ENCODE measurements around the gene PADI2. TPM values are rescaled to one million over a fixed set of nuclear protein-coding genes. Genes with fewer than 3 reads are reported as not detected.

Gene PADI2
- total RNA-seq, 2 experiments from 2014 or later = not detected

GRCh38 chr1:17053685-17054410, 65.4 kb downstream of the PADI2 start, which contains the start of gene SDHB:
TSS of gene SDHB (minus strand) at chr1:17054032. CDS start at chr1:17054019, 13 bp downstream.
- peaks cover 5% of the 10 kb centered on the region for H3K27me3 Mint-ChIP-seq (ENCODE audit: low read depth)
- peak within 1 kb of the TSS; percentile 91 for H3K27ac Mint-ChIP-seq
- CTCF ChIA-PET = interaction anchor here (0.6 kb wide), 2 partner anchors 151 to 433 kb away, joined by 3 to 4 read pairs; no protein-coding TSS in a partner anchor
- H3K4me1 Mint-ChIP-seq (ENCODE audit: low read depth) = peaks cover 22% of the 10 kb centered on the region
- H3K9me3 Mint-ChIP-seq = no peaks in the 10 kb centered on the region
- H3K36me3 Mint-ChIP-seq (ENCODE audit: low read depth) = peaks cover 8% of the 10 kb centered on the region
- intact Hi-C loops (cut with micrococcal nuclease) = loop anchor here (1.0 to 10.0 kb wide), 4 partner anchors 42 to 1529 kb away; partner anchors contain the start of genes CASP9 and DNAJC16
- DNase-seq = peak; percentile 100
- H3K4me3 Mint-ChIP-seq = peak within 1 kb of the TSS; percentile 98

GRCh38 chr1:17053086-17053684, 66.1 kb downstream of the PADI2 start:
- no peak for DNase-seq
- intact Hi-C loops (cut with micrococcal nuclease) = loop anchor here (5.0 to 10.0 kb wide), 2 partner anchors 141 to 1528 kb away; partner anchors contain the start of genes CASP9 and DNAJC16
- Mint-ChIP-seq H3K36me3 (ENCODE audit: low read depth) (peaks cover 8% of the 10 kb centered on the region), H3K4me1 (ENCODE audit: low read depth) (peaks cover 22% of the 10 kb centered on the region), H3K9me3 (no peaks in the 10 kb centered on the region), H3K4me3 (peak overlapping the region; percentile 98), H3K27ac (peak overlapping the region; percentile 91), H3K27me3 (ENCODE audit: low read depth) (peaks cover 3% of the 10 kb centered on the region)
- CTCF ChIA-PET = interaction anchor here (0.6 kb wide), 1 partner anchor 150 kb away, joined by 3 read pairs; no protein-coding TSS in a partner anchor

GRCh38 chr1:17052641-17053040, 66.6 kb downstream of the PADI2 start:
- intact Hi-C loops (cut with micrococcal nuclease) = loop anchor here (5.0 to 10.0 kb wide), 2 partner anchors 140 to 1528 kb away; partner anchors contain the start of genes CASP9 and DNAJC16
- Mint-ChIP-seq H3K9me3 (no peaks in the 10 kb centered on the region), H3K4me1 (ENCODE audit: low read depth) (peaks cover 26% of the 10 kb centered on the region), H3K36me3 (ENCODE audit: low read depth) (peaks cover 8% of the 10 kb centered on the region), H3K4me3 (peak overlapping the region; percentile 98), H3K27me3 (ENCODE audit: low read depth) (no peaks in the 10 kb centered on the region), H3K27ac (peak overlapping the region; percentile 18)
- CTCF ChIA-PET = no interaction called here
- no peak for DNase-seq

GRCh38 chr1:17052038-17052437, 67.2 kb downstream of the PADI2 start:
- CTCF ChIA-PET = interaction anchor here (1.0 kb wide), 1 partner anchor 90 kb away, joined by 4 read pairs; no protein-coding TSS in a partner anchor

GRCh38 chr1:17047924-17048323, 71.3 kb downstream of the PADI2 start:
- H3K4me1 Mint-ChIP-seq (ENCODE audit: low read depth) = peaks cover 32% of the 10 kb centered on the region
- intact Hi-C loops (cut with micrococcal nuclease) = no loop called here
- H3K27ac Mint-ChIP-seq = no peak overlapping the region
- H3K4me3 Mint-ChIP-seq = no peak overlapping the region
- CTCF ChIA-PET = interaction anchor here (0.7 to 1.0 kb wide), 2 partner anchors 9 to 394 kb away, joined by 3 to 4 read pairs; no protein-coding TSS in a partner anchor
- peaks cover 20% of the 10 kb centered on the region for H3K36me3 Mint-ChIP-seq (ENCODE audit: low read depth)
- H3K27me3 Mint-ChIP-seq (ENCODE audit: low read depth) = no peaks in the 10 kb centered on the region
- DNase-seq = no peak
- no peaks in the 10 kb centered on the region for H3K9me3 Mint-ChIP-seq

More at GRCh38 chr1:17052038-17052437, 67.2 kb downstream of the PADI2 start:
- H3K4me1 Mint-ChIP-seq (ENCODE audit: low read depth) = peaks cover 26% of the 10 kb centered on the region
- no peaks in the 10 kb centered on the region for H3K9me3 Mint-ChIP-seq
- intact Hi-C loops (cut with micrococcal nuclease) = loop anchor here (5.0 to 10.0 kb wide), 2 partner anchors 140 to 1527 kb away; partner anchors contain the start of genes CASP9 and DNAJC16
- no peak for DNase-seq
- H3K4me3 Mint-ChIP-seq = peak overlapping the region; percentile 98
- no peaks in the 10 kb centered on the region for H3K27me3 Mint-ChIP-seq (ENCODE audit: low read depth)
- H3K27ac Mint-ChIP-seq = peak overlapping the region; percentile 18
- peaks cover 8% of the 10 kb centered on the region for H3K36me3 Mint-ChIP-seq (ENCODE audit: low read depth)

GRCh38 chr1:17046334-17046657, 73.0 kb downstream of the PADI2 start:
- DNase-seq = no peak
- peaks cover 19% of the 10 kb centered on the region for H3K36me3 Mint-ChIP-seq (ENCODE audit: low read depth)
- H3K9me3 Mint-ChIP-seq = no peaks in the 10 kb centered on the region
- no peaks in the 10 kb centered on the region for H3K27me3 Mint-ChIP-seq (ENCODE audit: low read depth)
- peaks cover 21% of the 10 kb centered on the region for H3K4me1 Mint-ChIP-seq (ENCODE audit: low read depth)
- no peak overlapping the region for H3K27ac Mint-ChIP-seq
- CTCF ChIA-PET = interaction anchor here (0.6 to 2.7 kb wide), 13 partner anchors 18 to 1862 kb away, joined by 3 to 15 read pairs (median 5); no protein-coding TSS in a partner anchor
- H3K4me3 Mint-ChIP-seq = no peak overlapping the region
- intact Hi-C loops (cut with micrococcal nuclease) = loop anchor here (1.0 kb wide), 1 partner anchor 95 kb away; no protein-coding TSS in a partner anchor

GRCh38 chr1:17045634-17046333, 73.5 kb downstream of the PADI2 start:
- Mint-ChIP-seq H3K4me3 (no peak overlapping the region), H3K27me3 (ENCODE audit: low read depth) (no peaks in the 10 kb centered on the region), H3K27ac (no peak overlapping the region), H3K9me3 (no peaks in the 10 kb centered on the region), H3K36me3 (ENCODE audit: low read depth) (peaks cover 20% of the 10 kb centered on the region), H3K4me1 (ENCODE audit: low read depth) (peaks cover 16% of the 10 kb centered on the region)
- no peak for DNase-seq
- CTCF ChIA-PET = interaction anchor here (0.6 to 2.7 kb wide), 13 partner anchors 13 to 1863 kb away, joined by 3 to 15 read pairs (median 5); no protein-coding TSS in a partner anchor
- intact Hi-C loops (cut with micrococcal nuclease) = loop anchor here (1.0 kb wide), 1 partner anchor 94 kb away; no protein-coding TSS in a partner anchor

GRCh38 chr1:17045150-17045549, 74.1 kb downstream of the PADI2 start:
- no peaks in the 10 kb centered on the region for H3K9me3 Mint-ChIP-seq
- CTCF ChIA-PET = interaction anchor here (0.9 to 2.7 kb wide), 3 partner anchors 26 to 94 kb away, joined by 4 to 15 read pairs (median 9); no protein-coding TSS in a partner anchor
- H3K4me3 Mint-ChIP-seq = no peak overlapping the region
- H3K4me1 Mint-ChIP-seq (ENCODE audit: low read depth) = peaks cover 13% of the 10 kb centered on the region
- H3K27me3 Mint-ChIP-seq (ENCODE audit: low read depth) = no peaks in the 10 kb centered on the region
- H3K36me3 Mint-ChIP-seq (ENCODE audit: low read depth) = peaks cover 17% of the 10 kb centered on the region
- intact Hi-C loops (cut with micrococcal nuclease) = no loop called here
- no peak for DNase-seq
- H3K27ac Mint-ChIP-seq = no peak overlapping the region

- H3K9me3 Mint-ChIP-seq = no peaks in the 10 kb centered on the region
- H3K36me3 Mint-ChIP-seq (ENCODE audit: low read depth) = peaks cover 19% of the 10 kb centered on the region
- H3K4me1 Mint-ChIP-seq (ENCODE audit: low read depth) = peaks cover 13% of the 10 kb centered on the region
- no peak for DNase-seq
- H3K27ac Mint-ChIP-seq = no peak overlapping the region
- intact Hi-C loops (cut with micrococcal nuclease) = no loop called here
- no peaks in the 10 kb centered on the region for H3K27me3 Mint-ChIP-seq (ENCODE audit: low read depth)
- CTCF ChIA-PET = interaction anchor here (0.7 kb wide), 1 partner anchor 84 kb away, joined by 3 read pairs; no protein-coding TSS in a partner anchor
- no peak overlapping the region for H3K4me3 Mint-ChIP-seq
Observed at GRCh38 chr1:17043676-17044075, 75.6 kb downstream of the PADI2 start.

GRCh38 chr1:17040135-17040534, 79.1 kb downstream of the PADI2 start:
- CTCF ChIA-PET = no interaction called here
- H3K27me3 Mint-ChIP-seq (ENCODE audit: low read depth) = no peaks in the 10 kb centered on the region
- H3K9me3 Mint-ChIP-seq = no peaks in the 10 kb centered on the region
- H3K4me1 Mint-ChIP-seq (ENCODE audit: low read depth) = peaks cover 4% of the 10 kb centered on the region
- H3K4me3 Mint-ChIP-seq = no peak overlapping the region
- intact Hi-C loops (cut with micrococcal nuclease) = no loop called here
- peaks cover 18% of the 10 kb centered on the region for H3K36me3 Mint-ChIP-seq (ENCODE audit: low read depth)
- DNase-seq = no peak
- H3K27ac Mint-ChIP-seq = no peak overlapping the region

- Mint-ChIP-seq H3K4me1 (ENCODE audit: low read depth) (peaks cover 2% of the 10 kb centered on the region), H3K9me3 (no peaks in the 10 kb centered on the region), H3K27ac (no peak overlapping the region), H3K36me3 (ENCODE audit: low read depth) (peaks cover 15% of the 10 kb centered on the region), H3K4me3 (no peak overlapping the region), H3K27me3 (ENCODE audit: low read depth) (no peaks in the 10 kb centered on the region)
- intact Hi-C loops (cut with micrococcal nuclease) = no loop called here
- no peak for DNase-seq
- CTCF ChIA-PET = no interaction called here
Observed at GRCh38 chr1:17039522-17039921, 79.7 kb downstream of the PADI2 start.

Measured in activated naive CD4-positive, alpha-beta T cell treated with anti-CD3 and anti-CD28 coated beads for 36 hours (primary cell).